ENCODE results near the gene GARS1. TPM values are rescaled to one million over a fixed set of nuclear protein-coding genes. Genes with fewer than 3 reads are reported as not detected.

The GARS1 gene
- total RNA-seq, 1 donor from 2014 or later = 517 TPM

GRCh38 chr7:30555525-30555924, 39.2 kb upstream of the GARS1 start:
- Mint-ChIP-seq H3K36me3 (ENCODE audit: low read depth, unreplicated experiment) (peaks cover 17% of the 10 kb centered on the region), H3K4me3 (ENCODE audit: unreplicated experiment) (no peak overlapping the region), H3K4me1 (ENCODE audit: low read depth, unreplicated experiment) (peaks cover 9% of the 10 kb centered on the region), H3K27ac (ENCODE audit: unreplicated experiment) (no peak overlapping the region), H3K27me3 (ENCODE audit: low read depth, unreplicated experiment) (no peaks in the 10 kb centered on the region), H3K9me3 (ENCODE audit: unreplicated experiment) (no peaks in the 10 kb centered on the region)
- FAIRE-seq = no peak
- Histone ChIP-seq H3K27me3 (ENCODE audit: insufficient read depth, low read length) (no peaks in the 10 kb centered on the region), H3K9me3 (ENCODE audit: insufficient read depth, low read depth, low read length) (no peaks in the 10 kb centered on the region), H3K36me3 (ENCODE audit: insufficient read depth, low read length) (no peaks in the 10 kb centered on the region), H3K9ac (ENCODE audit: low read length) (no peak overlapping the region), H3K4me1 (ENCODE audit: insufficient read depth, low read length) (peaks cover 12% of the 10 kb centered on the region), H3K27ac (ENCODE audit: low read depth, low read length) (no peak overlapping the region), H3K4me3 (ENCODE audit: insufficient read depth, low read depth, low read length) (no peak overlapping the region), H3K79me2 (ENCODE audit: insufficient read depth, low read length) (no peaks in the 10 kb centered on the region), H4K20me1 (ENCODE audit: insufficient read depth, low read length) (no peaks in the 10 kb centered on the region), H2AFZ (ENCODE audit: low read depth, low read length) (no peak overlapping the region), H3K4me2 (ENCODE audit: low read length) (no peak overlapping the region)
- no peak for DNase-seq (ENCODE audit: low read depth)
- no peak for TF ChIP-seq EZH2 (IDR thresholded peaks at IDR 0.05; ENCODE audit: insufficient read depth, low read length)
- TF ChIP-seq, protein P1, sequence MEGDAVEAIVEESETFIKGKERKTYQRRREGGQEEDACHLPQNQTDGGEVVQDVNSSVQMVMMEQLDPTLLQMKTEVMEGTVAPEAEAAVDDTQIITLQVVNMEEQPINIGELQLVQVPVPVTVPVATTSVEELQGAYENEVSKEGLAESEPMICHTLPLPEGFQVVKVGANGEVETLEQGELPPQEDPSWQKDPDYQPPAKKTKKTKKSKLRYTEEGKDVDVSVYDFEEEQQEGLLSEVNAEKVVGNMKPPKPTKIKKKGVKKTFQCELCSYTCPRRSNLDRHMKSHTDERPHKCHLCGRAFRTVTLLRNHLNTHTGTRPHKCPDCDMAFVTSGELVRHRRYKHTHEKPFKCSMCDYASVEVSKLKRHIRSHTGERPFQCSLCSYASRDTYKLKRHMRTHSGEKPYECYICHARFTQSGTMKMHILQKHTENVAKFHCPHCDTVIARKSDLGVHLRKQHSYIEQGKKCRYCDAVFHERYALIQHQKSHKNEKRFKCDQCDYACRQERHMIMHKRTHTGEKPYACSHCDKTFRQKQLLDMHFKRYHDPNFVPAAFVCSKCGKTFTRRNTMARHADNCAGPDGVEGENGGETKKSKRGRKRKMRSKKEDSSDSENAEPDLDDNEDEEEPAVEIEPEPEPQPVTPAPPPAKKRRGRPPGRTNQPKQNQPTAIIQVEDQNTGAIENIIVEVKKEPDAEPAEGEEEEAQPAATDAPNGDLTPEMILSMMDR (IDR thresholded peaks at IDR 0.05; ENCODE audit: insufficient read depth, low read depth, low read length) = no peak

DNA sequence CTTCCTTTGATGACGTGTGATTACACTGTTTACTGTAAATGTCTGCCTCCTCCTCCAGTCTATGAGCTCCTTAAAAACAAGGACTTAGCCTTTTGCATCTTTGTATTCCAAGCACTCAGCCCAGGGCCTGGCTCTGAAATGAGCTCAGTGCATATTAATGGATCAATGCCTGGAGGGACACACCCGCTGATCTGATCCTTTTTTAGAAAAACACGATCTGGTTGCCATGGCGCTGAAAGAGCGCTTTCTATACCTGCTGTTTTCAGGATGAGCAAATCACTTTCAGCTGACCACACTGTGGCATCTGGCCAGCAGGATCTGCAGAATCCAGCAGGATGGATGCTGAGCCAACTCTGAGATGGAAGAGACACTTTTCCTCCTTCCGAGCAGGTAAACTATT, 37.8 kb upstream of the GARS1 start:
- Histone ChIP-seq H3K27ac (ENCODE audit: low read depth, low read length) (no peak overlapping the region), H3K4me3 (ENCODE audit: insufficient read depth, low read depth, low read length) (no peak overlapping the region)

GRCh38 chr7:30557245-30557644, 37.4 kb upstream of the GARS1 start:
- no peaks in the 10 kb centered on the region for H3K27me3 Mint-ChIP-seq (ENCODE audit: low read depth, unreplicated experiment)
- H3K27ac Mint-ChIP-seq (ENCODE audit: unreplicated experiment) = no peak overlapping the region
- Histone ChIP-seq H3K4me2 (ENCODE audit: low read length) (no peak overlapping the region), H3K27me3 (ENCODE audit: insufficient read depth, low read length) (no peaks in the 10 kb centered on the region), H3K9ac (ENCODE audit: low read length) (no peak overlapping the region), H3K4me1 (ENCODE audit: insufficient read depth, low read length) (peaks cover 4% of the 10 kb centered on the region), H3K9me3 (ENCODE audit: insufficient read depth, low read depth, low read length) (no peaks in the 10 kb centered on the region), H3K27ac (ENCODE audit: low read depth, low read length) (no peak overlapping the region), H4K20me1 (ENCODE audit: insufficient read depth, low read length) (no peaks in the 10 kb centered on the region), H2AFZ (ENCODE audit: low read depth, low read length) (no peak overlapping the region), H3K36me3 (ENCODE audit: insufficient read depth, low read length) (no peaks in the 10 kb centered on the region), H3K4me3 (ENCODE audit: insufficient read depth, low read depth, low read length) (no peak overlapping the region), H3K79me2 (ENCODE audit: insufficient read depth, low read length) (no peaks in the 10 kb centered on the region)
- DNase-seq (ENCODE audit: low read depth) (no peak), FAIRE-seq (no peak)
- TF ChIP-seq, protein P1 (IDR thresholded peaks at IDR 0.05; ENCODE audit: insufficient read depth, low read depth, low read length) = no peak
- no peak for TF ChIP-seq EZH2 (IDR thresholded peaks at IDR 0.05; ENCODE audit: insufficient read depth, low read length)
- no peaks in the 10 kb centered on the region for H3K9me3 Mint-ChIP-seq (ENCODE audit: unreplicated experiment)
- peaks cover 20% of the 10 kb centered on the region for H3K36me3 Mint-ChIP-seq (ENCODE audit: low read depth, unreplicated experiment)
- no peaks in the 10 kb centered on the region for H3K4me1 Mint-ChIP-seq (ENCODE audit: low read depth, unreplicated experiment)
- no peak overlapping the region for H3K4me3 Mint-ChIP-seq (ENCODE audit: unreplicated experiment)

More for the DNA sequence above, 37.8 kb upstream of the GARS1 start:
- Histone ChIP-seq H4K20me1 (ENCODE audit: insufficient read depth, low read length) (no peaks in the 10 kb centered on the region), H2AFZ (ENCODE audit: low read depth, low read length) (no peak overlapping the region), H3K36me3 (ENCODE audit: insufficient read depth, low read length) (no peaks in the 10 kb centered on the region), H3K9me3 (ENCODE audit: insufficient read depth, low read depth, low read length) (no peaks in the 10 kb centered on the region), H3K9ac (ENCODE audit: low read length) (no peak overlapping the region), H3K4me1 (ENCODE audit: insufficient read depth, low read length) (peaks cover 3% of the 10 kb centered on the region), H3K4me2 (ENCODE audit: low read length) (peak overlapping the region; percentile 23), H3K27me3 (ENCODE audit: insufficient read depth, low read length) (no peaks in the 10 kb centered on the region), H3K79me2 (ENCODE audit: insufficient read depth, low read length) (no peaks in the 10 kb centered on the region)
- peaks cover 2% of the 10 kb centered on the region for H3K4me1 Mint-ChIP-seq (ENCODE audit: low read depth, unreplicated experiment)
- no peak for FAIRE-seq
- H3K9me3 Mint-ChIP-seq (ENCODE audit: unreplicated experiment) = no peaks in the 10 kb centered on the region
- H3K27me3 Mint-ChIP-seq (ENCODE audit: low read depth, unreplicated experiment) = no peaks in the 10 kb centered on the region
- peak; percentile 61 for DNase-seq (ENCODE audit: low read depth)
- H3K4me3 Mint-ChIP-seq (ENCODE audit: unreplicated experiment) = no peak overlapping the region
- TF ChIP-seq EZH2 (IDR thresholded peaks at IDR 0.05; ENCODE audit: insufficient read depth, low read length) = no peak
- TF ChIP-seq, protein P1 (IDR thresholded peaks at IDR 0.05; ENCODE audit: insufficient read depth, low read depth, low read length) = no peak
- H3K27ac Mint-ChIP-seq (ENCODE audit: unreplicated experiment) = no peak overlapping the region
- H3K36me3 Mint-ChIP-seq (ENCODE audit: low read depth, unreplicated experiment) = peaks cover 21% of the 10 kb centered on the region
